ENCODE results near the gene CHORDC1.
"Not testable (repeated sequence)": the region's sequence is repeated elsewhere in the genome, so short reads cannot be mapped to it uniquely, and the experiment has no call there.

Gene CHORDC1

GRCh38 chr11:90187839-90188238, 35.0 kb downstream of the CHORDC1 start:
- TF ChIP-seq ZNF384 (IDR thresholded peaks at IDR 0.05), result no peak
- no peak for TF ChIP-seq BHLHE40 (IDR thresholded peaks at IDR 0.05; ENCODE audit: borderline replicate concordance)
- TF ChIP-seq NFRKB (IDR thresholded peaks at IDR 0.05), result no peak
- no peak for TF ChIP-seq LEF1 (IDR thresholded peaks at IDR 0.05; ENCODE audit: borderline replicate concordance)
- TF ChIP-seq FOXA1 (IDR thresholded peaks at IDR 0.05), result no peak
- TF ChIP-seq SP1 (IDR thresholded peaks at IDR 0.05), result no peak
- no peak for TF ChIP-seq CTBP1 (IDR thresholded peaks at IDR 0.05; ENCODE audit: borderline replicate concordance)
- no peak for TF ChIP-seq HDGF (IDR thresholded peaks at IDR 0.05; ENCODE audit: borderline replicate concordance)
- DNase-seq (ENCODE audit: extremely low spot score), result no peak
- ChIA-PET CTCF (no interaction called here), POLR2A (no interaction called here)

GRCh38 chr11:90179923-90180322, 42.9 kb downstream of the CHORDC1 start:
- TF ChIP-seq NFRKB (IDR thresholded peaks at IDR 0.05) (no peak), HDGF (IDR thresholded peaks at IDR 0.05; ENCODE audit: borderline replicate concordance) (no peak), L3MBTL2 (conservative IDR thresholded peaks at IDR 0.05) (no peak), ARNT (IDR thresholded peaks at IDR 0.05) (no peak), FOXA1 (IDR thresholded peaks at IDR 0.05) (no peak), FOXM1 (IDR thresholded peaks at IDR 0.05; ENCODE audit: borderline replicate concordance) (no peak), LEF1 (IDR thresholded peaks at IDR 0.05; ENCODE audit: borderline replicate concordance) (no peak), FOXK2 (IDR thresholded peaks at IDR 0.05) (no peak), BHLHE40 (IDR thresholded peaks at IDR 0.05; ENCODE audit: borderline replicate concordance) (no peak), ELF4 (IDR thresholded peaks at IDR 0.05) (no peak), SUZ12 (IDR thresholded peaks at IDR 0.05) (no peak)
- DNase-seq (ENCODE audit: extremely low spot score), result no peak
- CTCF ChIA-PET, result no interaction called here
- POLR2A ChIA-PET, result no interaction called here

- no peak for TF ChIP-seq ARNT (IDR thresholded peaks at IDR 0.05)
- TF ChIP-seq ELF4 (IDR thresholded peaks at IDR 0.05), result no peak
- TF ChIP-seq NFRKB (IDR thresholded peaks at IDR 0.05), result no peak
- TF ChIP-seq FOXK2 (IDR thresholded peaks at IDR 0.05), result no peak
- no peak for TF ChIP-seq HDGF (IDR thresholded peaks at IDR 0.05; ENCODE audit: borderline replicate concordance)
- no peak for TF ChIP-seq L3MBTL2 (conservative IDR thresholded peaks at IDR 0.05)
- TF ChIP-seq BHLHE40 (IDR thresholded peaks at IDR 0.05; ENCODE audit: borderline replicate concordance), result no peak
- TF ChIP-seq FOXA1 (IDR thresholded peaks at IDR 0.05), result no peak
- no peak for TF ChIP-seq LEF1 (IDR thresholded peaks at IDR 0.05; ENCODE audit: borderline replicate concordance)
- TF ChIP-seq SP1 (IDR thresholded peaks at IDR 0.05), result no peak
- TF ChIP-seq FOXM1 (IDR thresholded peaks at IDR 0.05; ENCODE audit: borderline replicate concordance), result no peak
- TF ChIP-seq TARDBP (IDR thresholded peaks at IDR 0.05), result no peak
- no peak for TF ChIP-seq SUZ12 (IDR thresholded peaks at IDR 0.05)
- TF ChIP-seq CTBP1 (IDR thresholded peaks at IDR 0.05; ENCODE audit: borderline replicate concordance), result no peak
- TF ChIP-seq PKNOX1 (IDR thresholded peaks at IDR 0.05), result no peak
- TF ChIP-seq ZNF384 (IDR thresholded peaks at IDR 0.05), result no peak
- CTCF ChIA-PET, result no interaction called here
- POLR2A ChIA-PET, result no interaction called here
- DNase-seq (ENCODE audit: extremely low spot score), result no peak
These were observed 44.1 kb downstream of the CHORDC1 start for GRCh38 chr11:90178751-90179150.

GRCh38 chr11:90176069-90176468, 46.8 kb downstream of the CHORDC1 start:
- ChIA-PET POLR2A (no interaction called here), CTCF (no interaction called here)
- no peak for DNase-seq (ENCODE audit: extremely low spot score)
- TF ChIP-seq ZNF384 (IDR thresholded peaks at IDR 0.05), result no peak
- no peak for TF ChIP-seq BHLHE40 (IDR thresholded peaks at IDR 0.05; ENCODE audit: borderline replicate concordance)
- TF ChIP-seq NFRKB (IDR thresholded peaks at IDR 0.05), result no peak
- no peak for TF ChIP-seq ELF4 (IDR thresholded peaks at IDR 0.05)
- no peak for TF ChIP-seq HDGF (IDR thresholded peaks at IDR 0.05; ENCODE audit: borderline replicate concordance)
- no peak for TF ChIP-seq PKNOX1 (IDR thresholded peaks at IDR 0.05)

GRCh38 chr11:90171359-90171758, 51.5 kb downstream of the CHORDC1 start:
- DNase-seq (ENCODE audit: extremely low spot score), result no peak
- TF ChIP-seq ELF4 (IDR thresholded peaks at IDR 0.05) (no peak), FOXK2 (IDR thresholded peaks at IDR 0.05) (no peak), PKNOX1 (IDR thresholded peaks at IDR 0.05) (no peak), BHLHE40 (IDR thresholded peaks at IDR 0.05; ENCODE audit: borderline replicate concordance) (no peak), CTBP1 (IDR thresholded peaks at IDR 0.05; ENCODE audit: borderline replicate concordance) (no peak), FOXA1 (IDR thresholded peaks at IDR 0.05) (no peak), HDGF (IDR thresholded peaks at IDR 0.05; ENCODE audit: borderline replicate concordance) (no peak), SP1 (IDR thresholded peaks at IDR 0.05) (no peak), SUZ12 (IDR thresholded peaks at IDR 0.05) (no peak), TARDBP (IDR thresholded peaks at IDR 0.05) (no peak), NFRKB (IDR thresholded peaks at IDR 0.05) (no peak), L3MBTL2 (conservative IDR thresholded peaks at IDR 0.05) (no peak), ARNT (IDR thresholded peaks at IDR 0.05) (no peak), ZNF384 (IDR thresholded peaks at IDR 0.05) (no peak), LEF1 (IDR thresholded peaks at IDR 0.05; ENCODE audit: borderline replicate concordance) (no peak), FOXM1 (IDR thresholded peaks at IDR 0.05; ENCODE audit: borderline replicate concordance) (no peak)
- ChIA-PET POLR2A (no interaction called here), CTCF (interaction anchor here (0.7 kb wide), 1 partner anchor 32 kb away, joined by 3 read pairs; no protein-coding TSS in a partner anchor)

- DNase-seq (ENCODE audit: extremely low spot score), result no peak
- ChIA-PET POLR2A (no interaction called here), CTCF (no interaction called here)
- no peak for TF ChIP-seq PKNOX1 (IDR thresholded peaks at IDR 0.05)
- TF ChIP-seq ARNT (IDR thresholded peaks at IDR 0.05), result no peak
- no peak for TF ChIP-seq NFRKB (IDR thresholded peaks at IDR 0.05)
- no peak for TF ChIP-seq FOXA1 (IDR thresholded peaks at IDR 0.05)
- TF ChIP-seq CTBP1 (IDR thresholded peaks at IDR 0.05; ENCODE audit: borderline replicate concordance), result no peak
- no peak for TF ChIP-seq SUZ12 (IDR thresholded peaks at IDR 0.05)
- TF ChIP-seq BHLHE40 (IDR thresholded peaks at IDR 0.05; ENCODE audit: borderline replicate concordance), result no peak
- no peak for TF ChIP-seq L3MBTL2 (conservative IDR thresholded peaks at IDR 0.05)
- TF ChIP-seq ELF4 (IDR thresholded peaks at IDR 0.05), result no peak
- no peak for TF ChIP-seq FOXK2 (IDR thresholded peaks at IDR 0.05)
- TF ChIP-seq FOXM1 (IDR thresholded peaks at IDR 0.05; ENCODE audit: borderline replicate concordance), result no peak
- no peak for TF ChIP-seq ZNF384 (IDR thresholded peaks at IDR 0.05)
- TF ChIP-seq TARDBP (IDR thresholded peaks at IDR 0.05), result no peak
- no peak for TF ChIP-seq SP1 (IDR thresholded peaks at IDR 0.05)
These were observed 54.3 kb downstream of the CHORDC1 start for GRCh38 chr11:90168571-90168970.

- CTCF ChIA-PET, POLR2A ChIA-PET: not testable (repeated sequence)
These were observed 55.1 kb downstream of the CHORDC1 start for GRCh38 chr11:90167704-90168103.

GRCh38 chr11:90166982-90167573, 55.8 kb downstream of the CHORDC1 start:
- POLR2A ChIA-PET; DNase-seq (ENCODE audit: extremely low spot score); CTCF ChIA-PET: not testable (repeated sequence)

More at GRCh38 chr11:90167704-90168103, 55.1 kb downstream of the CHORDC1 start:
- DNase-seq (ENCODE audit: extremely low spot score), result not testable (repeated sequence)

All from HEK293T (cell line).